HG03469 (cell line): Measurements from ENCODE around the gene TNFRSF18.
"Not testable (repeated sequence)": the region's sequence is repeated elsewhere in the genome, so short reads cannot be mapped to it uniquely, and the experiment has no call there.

Experiments
- ATAC-seq: cut with Tn5 transposase; IDR thresholded peaks from one replicate; pipeline ENCODE4 v1.9.1; 2021; ENCODE audit warnings: mild to moderate bottlenecking, moderate library complexity, moderate number of reproducible peaks; ENCODE audit not compliant: unreplicated experiment

The TNFRSF18 gene

GRCh38 chr1:1206376-1206965 is at the start of gene TNFRSF18:
TNFRSF18 (minus strand) TSS chr1:1206592; CDS start chr1:1206571, 21 bp downstream.
- no peak for ATAC-seq

GRCh38 chr1:1255611-1256010 is 49.2 kb upstream of the TNFRSF18 start:
- ATAC-seq = no peak

GRCh38 chr1:1255078-1255477 is 48.7 kb upstream of the TNFRSF18 start:
- ATAC-seq = no peak

- ATAC-seq = no peak
Observed at GRCh38 chr1:1254667-1254998, 48.2 kb upstream of the TNFRSF18 start.

- ATAC-seq = no peak
Observed at GRCh38 chr1:1253972-1254666, 47.7 kb upstream of the TNFRSF18 start.

- no peak for ATAC-seq
Observed at GRCh38 chr1:1253314-1253713, 46.9 kb upstream of the TNFRSF18 start.

GRCh38 chr1:1250786-1251284 is 44.4 kb upstream of the TNFRSF18 start:
- ATAC-seq = no peak

GRCh38 chr1:1248009-1248913 is 41.9 kb upstream of the TNFRSF18 start:
- not testable (repeated sequence) for ATAC-seq

- no peak for ATAC-seq
Observed at GRCh38 chr1:1247341-1247913, 41.0 kb upstream of the TNFRSF18 start.

GRCh38 chr1:1246577-1247340 is 40.4 kb upstream of the TNFRSF18 start, which contains the start of gene C1QTNF12:
C1QTNF12 (minus strand) TSS chr1:1246722; CDS start chr1:1246690, 32 bp downstream.
- ATAC-seq = no peak

- ATAC-seq = no peak
Observed at GRCh38 chr1:1245817-1246576, 39.6 kb upstream of the TNFRSF18 start.

- ATAC-seq = no peak
Observed at GRCh38 chr1:1245178-1245816, 38.9 kb upstream of the TNFRSF18 start.

- ATAC-seq = no peak
Observed at GRCh38 chr1:1244192-1244811, 37.9 kb upstream of the TNFRSF18 start.

- no peak for ATAC-seq
Observed at GRCh38 chr1:1243807-1244191, 37.4 kb upstream of the TNFRSF18 start.

- ATAC-seq = no peak
Observed at GRCh38 chr1:1243266-1243660, 36.9 kb upstream of the TNFRSF18 start.

GRCh38 chr1:1242461-1243265 is 36.3 kb upstream of the TNFRSF18 start:
- no peak for ATAC-seq

GRCh38 chr1:1241588-1242219 is 35.3 kb upstream of the TNFRSF18 start:
- ATAC-seq = no peak
